Nephron (organoid): Measurements from ENCODE around the gene CTSZ.
"Not testable (repeated sequence)": the region's sequence is repeated elsewhere in the genome, so short reads cannot be mapped to it uniquely, and the experiment has no call there.

Experiments used
- H3K27ac Mint-ChIP-seq, 3 experiments: 2 replicates each; pipeline ENCODE4 v1.8.0; 2020; ENCODE audit warnings: mixed read lengths in 3 of 3, mild to moderate bottlenecking in 2 of 3, moderate library complexity in 1 of 3
- H3K27me3 Mint-ChIP-seq: 2 replicates; pipeline ENCODE4 v1.8.0; 2021; ENCODE audit warnings: low read depth, mild to moderate bottlenecking, moderate library complexity, mixed read lengths
- H3K36me3 Mint-ChIP-seq: 2 replicates; pipeline ENCODE4 v1.8.0; 2020; ENCODE audit warnings: low read depth, mixed read lengths
- H3K4me1 Mint-ChIP-seq: 2 replicates; pipeline ENCODE4 v1.8.0; 2020; ENCODE audit warnings: mixed read lengths
- H3K4me3 Mint-ChIP-seq, 3 experiments: 2 replicates each; pipeline ENCODE4 v1.8.0; 2020; ENCODE audit warnings: mild to moderate bottlenecking in 3 of 3, mixed read lengths in 3 of 3, moderate library complexity in 2 of 3
- H3K9me3 Mint-ChIP-seq: 2 replicates; pipeline ENCODE4 v1.8.0; 2020; ENCODE audit warnings: mixed read lengths
- TF ChIP-seq, protein P1 (sequence below), 3 experiments: fragments of 200-600 bp; sonication (generic); IDR thresholded peaks; one replicate each; pipeline ENCODE4 v1.5.0; 2021; ENCODE audit warnings: antibody characterized with exemption in 3 of 3; ENCODE audit not compliant: unreplicated experiment in 3 of 3

The CTSZ gene

DNA sequence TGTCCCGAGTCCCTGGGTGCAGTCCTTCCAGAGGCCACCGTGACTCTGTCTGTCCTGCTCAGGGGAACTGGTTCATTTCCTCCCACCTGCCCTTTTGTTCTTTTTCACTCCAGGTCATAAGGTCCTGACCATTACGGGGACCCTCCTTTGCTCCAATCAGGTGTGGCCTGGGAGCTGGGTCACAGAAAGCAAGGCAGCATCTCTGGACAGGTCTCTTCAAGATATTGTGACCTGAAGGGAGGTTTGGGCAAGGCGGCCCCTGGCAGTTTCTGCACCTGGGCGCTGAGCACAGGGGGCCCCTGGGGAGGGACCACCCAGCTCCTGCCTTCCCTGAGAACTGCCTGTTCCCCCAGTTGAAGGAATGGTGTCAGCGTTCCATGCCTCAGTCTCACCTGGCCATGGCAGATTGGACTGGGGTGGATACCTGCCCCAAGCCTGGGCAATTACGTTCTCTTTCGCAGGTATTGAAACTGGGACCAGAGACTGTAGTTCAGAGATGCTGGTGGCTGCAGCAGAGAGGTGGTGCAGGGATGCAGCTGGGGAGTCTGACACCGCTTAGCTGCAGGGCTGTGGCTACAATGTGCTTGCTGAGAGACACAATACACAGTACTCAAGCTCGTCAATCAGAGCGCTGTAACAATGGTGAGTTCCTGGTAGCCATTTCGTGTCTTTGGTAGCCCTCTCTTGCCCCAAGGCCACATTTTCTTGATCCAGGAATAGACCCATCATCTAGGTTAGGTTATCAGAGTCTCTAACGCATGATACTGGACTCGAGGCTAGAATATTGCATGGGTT lies 41.6 kb downstream of the CTSZ start:
- Mint-ChIP-seq H3K4me3 (no peak overlapping the region), H3K27me3 (no peaks in the 10 kb centered on the region), H3K27ac (no peak overlapping the region), H3K4me1 (no peaks in the 10 kb centered on the region), H3K9me3 (peaks cover 24% of the 10 kb centered on the region), H3K36me3 (no peaks in the 10 kb centered on the region)
- TF ChIP-seq, protein P1, sequence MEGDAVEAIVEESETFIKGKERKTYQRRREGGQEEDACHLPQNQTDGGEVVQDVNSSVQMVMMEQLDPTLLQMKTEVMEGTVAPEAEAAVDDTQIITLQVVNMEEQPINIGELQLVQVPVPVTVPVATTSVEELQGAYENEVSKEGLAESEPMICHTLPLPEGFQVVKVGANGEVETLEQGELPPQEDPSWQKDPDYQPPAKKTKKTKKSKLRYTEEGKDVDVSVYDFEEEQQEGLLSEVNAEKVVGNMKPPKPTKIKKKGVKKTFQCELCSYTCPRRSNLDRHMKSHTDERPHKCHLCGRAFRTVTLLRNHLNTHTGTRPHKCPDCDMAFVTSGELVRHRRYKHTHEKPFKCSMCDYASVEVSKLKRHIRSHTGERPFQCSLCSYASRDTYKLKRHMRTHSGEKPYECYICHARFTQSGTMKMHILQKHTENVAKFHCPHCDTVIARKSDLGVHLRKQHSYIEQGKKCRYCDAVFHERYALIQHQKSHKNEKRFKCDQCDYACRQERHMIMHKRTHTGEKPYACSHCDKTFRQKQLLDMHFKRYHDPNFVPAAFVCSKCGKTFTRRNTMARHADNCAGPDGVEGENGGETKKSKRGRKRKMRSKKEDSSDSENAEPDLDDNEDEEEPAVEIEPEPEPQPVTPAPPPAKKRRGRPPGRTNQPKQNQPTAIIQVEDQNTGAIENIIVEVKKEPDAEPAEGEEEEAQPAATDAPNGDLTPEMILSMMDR (IDR thresholded peaks at IDR 0.05; ENCODE audit: unreplicated experiment in 3 of 3), result no peak

DNA sequence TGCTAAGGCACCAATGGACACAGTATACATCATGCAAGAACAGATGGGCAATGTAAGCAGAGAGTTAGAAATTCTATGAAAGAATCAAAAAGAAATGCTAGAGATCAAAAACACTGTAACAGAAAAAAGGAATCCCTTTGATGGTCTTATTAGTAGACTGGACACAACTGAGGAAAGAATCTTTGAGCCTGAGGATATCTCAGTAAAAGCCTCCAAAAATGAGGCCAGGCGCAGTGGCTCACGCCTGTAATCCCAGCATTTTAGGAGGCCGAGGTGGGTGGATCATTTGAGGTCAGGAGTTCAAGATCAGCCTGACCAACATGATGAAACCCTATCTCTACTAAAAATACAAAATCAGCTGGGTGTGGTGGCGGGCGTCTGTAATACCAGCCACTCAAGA lies 43.1 kb downstream of the CTSZ start:
- not testable (repeated sequence) for H3K4me1 Mint-ChIP-seq, H3K36me3 Mint-ChIP-seq, H3K27me3 Mint-ChIP-seq, H3K4me3 Mint-ChIP-seq, H3K27ac Mint-ChIP-seq
- peaks cover 18% of the 10 kb centered on the region for H3K9me3 Mint-ChIP-seq

DNA sequence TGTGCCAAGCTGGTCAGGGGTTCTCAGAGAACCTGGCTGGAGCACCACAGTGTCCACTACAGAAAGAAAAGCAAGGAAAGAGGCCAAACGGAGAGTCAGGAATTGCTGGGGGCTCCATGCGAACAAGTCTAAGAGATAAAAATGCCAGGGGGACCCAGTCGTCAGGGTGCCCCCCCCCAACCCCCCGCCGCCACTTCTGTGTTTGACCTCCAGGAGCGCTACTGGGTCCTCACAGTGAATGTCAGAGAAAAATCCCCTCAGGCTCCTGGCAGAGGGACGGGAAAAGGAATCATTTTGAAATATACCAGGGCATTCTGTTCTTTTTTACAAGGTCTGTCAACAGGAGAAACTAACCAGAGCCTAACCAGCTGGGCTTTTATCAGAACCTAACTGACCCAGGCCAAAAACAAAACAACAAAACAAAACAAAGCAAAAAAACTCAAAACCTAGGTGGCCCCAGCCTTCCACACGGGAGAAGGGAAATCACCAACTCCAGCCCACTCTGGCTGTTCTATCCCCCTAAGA lies 43.9 kb downstream of the CTSZ start:
- Mint-ChIP-seq H3K9me3 (peaks cover 12% of the 10 kb centered on the region), H3K27ac (no peak overlapping the region), H3K4me3 (no peak overlapping the region), H3K36me3 (no peaks in the 10 kb centered on the region), H3K4me1 (no peaks in the 10 kb centered on the region), H3K27me3 (peaks cover 3% of the 10 kb centered on the region)
- TF ChIP-seq, protein P1 (IDR thresholded peaks at IDR 0.05; ENCODE audit: unreplicated experiment in 3 of 3), result no peak

DNA sequence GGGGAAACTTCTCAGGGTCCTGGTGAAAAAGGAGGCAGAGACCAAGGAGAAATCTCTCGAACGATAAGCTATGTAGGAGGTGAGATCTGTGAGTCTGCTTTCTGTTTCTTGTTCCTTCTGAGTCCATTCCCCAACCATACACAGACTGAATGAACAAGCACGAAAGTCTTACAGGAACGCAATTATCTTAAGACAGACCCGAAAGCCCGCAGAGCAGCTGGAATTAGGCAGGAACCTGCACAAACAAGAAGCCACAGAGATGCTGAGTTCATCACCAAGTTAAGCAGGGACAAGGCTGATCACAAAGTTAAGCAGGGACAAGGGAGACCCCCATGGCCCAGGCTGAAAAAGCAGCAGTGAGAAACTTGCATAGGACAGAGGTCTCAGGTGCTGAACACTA lies 47.4 kb downstream of the CTSZ start:
- TF ChIP-seq, protein P1 (IDR thresholded peaks at IDR 0.05; ENCODE audit: unreplicated experiment in 3 of 3), result no peak
- Mint-ChIP-seq H3K27me3 (peaks cover 3% of the 10 kb centered on the region), H3K36me3 (no peaks in the 10 kb centered on the region), H3K4me3 (no peak overlapping the region), H3K27ac (no peak overlapping the region), H3K9me3 (peaks cover 15% of the 10 kb centered on the region), H3K4me1 (no peaks in the 10 kb centered on the region)

DNA sequence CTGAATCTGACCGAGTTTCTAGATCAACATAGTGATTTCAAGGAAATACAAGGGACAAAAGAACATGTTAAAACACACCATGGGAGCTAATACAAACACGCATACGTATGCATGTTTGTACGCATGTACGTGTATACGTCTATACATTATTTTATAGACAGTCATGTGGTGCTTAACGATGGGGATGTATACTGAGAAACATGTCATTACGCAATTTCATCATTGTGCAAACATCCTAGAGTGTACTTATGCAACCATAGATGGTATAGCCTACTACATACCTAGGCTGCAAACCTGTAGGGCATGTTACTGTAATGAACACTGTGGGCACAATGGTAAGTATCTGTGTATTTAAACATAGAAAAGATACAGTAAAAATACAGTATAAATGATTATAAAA lies 51.0 kb downstream of the CTSZ start:
- peaks cover 11% of the 10 kb centered on the region for H3K9me3 Mint-ChIP-seq
- H3K36me3 Mint-ChIP-seq, result no peaks in the 10 kb centered on the region
- H3K27me3 Mint-ChIP-seq, result peaks cover 3% of the 10 kb centered on the region
- TF ChIP-seq, protein P1 (IDR thresholded peaks at IDR 0.05; ENCODE audit: unreplicated experiment in 3 of 3), result no peak
- no peak overlapping the region for H3K27ac Mint-ChIP-seq
- no peak overlapping the region for H3K4me3 Mint-ChIP-seq
- H3K4me1 Mint-ChIP-seq, result no peaks in the 10 kb centered on the region

DNA sequence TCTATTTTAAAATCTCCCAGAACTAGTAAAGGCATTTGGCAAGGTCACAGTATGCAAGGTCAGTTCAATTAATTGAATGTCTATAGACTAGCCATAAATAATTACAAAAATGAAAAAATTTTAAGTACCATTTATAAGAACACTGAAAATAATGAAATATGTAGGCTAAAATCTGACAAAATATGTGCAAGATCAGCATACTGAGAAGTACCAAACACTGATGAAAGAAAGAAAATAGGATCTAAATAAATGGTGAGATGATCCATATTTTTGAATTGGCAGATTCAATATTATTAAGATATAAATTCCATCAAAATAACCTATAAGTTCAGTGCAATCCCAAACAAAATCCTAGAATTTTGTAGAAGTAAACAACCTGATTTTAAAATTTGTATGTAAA lies 54.0 kb downstream of the CTSZ start:
- peaks cover 11% of the 10 kb centered on the region for H3K9me3 Mint-ChIP-seq
- no peak overlapping the region for H3K27ac Mint-ChIP-seq
- no peak overlapping the region for H3K4me3 Mint-ChIP-seq
- H3K4me1 Mint-ChIP-seq, result no peaks in the 10 kb centered on the region
- TF ChIP-seq, protein P1 (IDR thresholded peaks at IDR 0.05; ENCODE audit: unreplicated experiment in 3 of 3), result no peak
- H3K27me3 Mint-ChIP-seq, result no peaks in the 10 kb centered on the region
- no peaks in the 10 kb centered on the region for H3K36me3 Mint-ChIP-seq
